ENCODE results near the gene HM13.
"Not testable (repeated sequence)": the region's sequence is repeated elsewhere in the genome, so short reads cannot be mapped to it uniquely, and the experiment has no call there.

Gene HM13, protein sequence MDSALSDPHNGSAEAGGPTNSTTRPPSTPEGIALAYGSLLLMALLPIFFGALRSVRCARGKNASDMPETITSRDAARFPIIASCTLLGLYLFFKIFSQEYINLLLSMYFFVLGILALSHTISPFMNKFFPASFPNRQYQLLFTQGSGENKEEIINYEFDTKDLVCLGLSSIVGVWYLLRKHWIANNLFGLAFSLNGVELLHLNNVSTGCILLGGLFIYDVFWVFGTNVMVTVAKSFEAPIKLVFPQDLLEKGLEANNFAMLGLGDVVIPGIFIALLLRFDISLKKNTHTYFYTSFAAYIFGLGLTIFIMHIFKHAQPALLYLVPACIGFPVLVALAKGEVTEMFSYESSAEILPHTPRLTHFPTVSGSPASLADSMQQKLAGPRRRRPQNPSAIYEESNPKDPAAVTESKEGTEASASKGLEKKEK

DNA sequence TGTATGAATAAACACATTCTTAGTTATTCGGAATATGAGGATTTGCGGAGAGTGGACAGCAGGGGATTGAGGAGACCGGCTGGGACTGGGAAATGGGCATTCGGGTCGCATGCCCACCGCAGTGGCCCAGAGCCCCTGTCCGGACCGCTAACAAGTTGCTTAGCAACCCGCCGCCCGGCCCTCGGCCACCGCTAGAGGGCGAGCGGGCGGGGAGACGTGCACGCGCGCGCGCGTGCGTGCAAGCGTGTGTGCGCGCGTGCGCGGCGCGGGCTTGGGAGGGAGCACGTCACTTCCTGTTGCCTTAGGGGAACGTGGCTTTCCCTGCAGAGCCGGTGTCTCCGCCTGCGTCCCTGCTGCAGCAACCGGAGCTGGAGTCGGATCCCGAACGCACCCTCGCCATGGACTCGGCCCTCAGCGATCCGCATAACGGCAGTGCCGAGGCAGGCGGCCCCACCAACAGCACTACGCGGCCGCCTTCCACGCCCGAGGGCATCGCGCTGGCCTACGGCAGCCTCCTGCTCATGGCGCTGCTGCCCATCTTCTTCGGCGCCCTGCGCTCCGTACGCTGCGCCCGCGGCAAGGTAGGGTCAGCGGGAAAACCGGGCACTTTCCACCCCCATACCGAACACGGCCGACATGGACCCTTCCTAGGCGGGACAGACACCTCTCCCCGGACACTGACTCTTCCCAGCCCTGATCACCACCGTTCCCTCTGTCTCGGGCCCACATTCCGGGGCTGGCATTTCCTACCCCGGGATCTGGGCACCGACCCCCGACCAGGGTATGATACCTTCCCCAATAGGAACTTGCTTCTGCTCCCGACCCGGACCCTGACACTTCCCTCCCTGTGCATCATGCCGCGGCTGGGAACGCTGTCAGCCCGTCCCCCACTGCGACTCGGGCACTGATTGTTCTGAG is at the start of gene HM13:
Gene HM13 (plus strand): TSS at position 289 of the 918 bp plus-strand sequence. CDS start 110 bp downstream, at position 399.
- no peaks in the 10 kb centered on the region for H3K9me3 ChIP-seq (ENCODE audit: control insufficient read depth, low read length)
- H3K4me1 ChIP-seq (ENCODE audit: control insufficient read depth, insufficient read depth, low read length), result peaks cover 30% of the 10 kb centered on the region
- peak within 1 kb of the TSS; percentile 89 for H3K4me3 ChIP-seq (ENCODE audit: low read length)
- peak within 1 kb of the TSS; percentile 84 for H3K9ac ChIP-seq (ENCODE audit: low read length)
- H3K27me3 ChIP-seq (ENCODE audit: control insufficient read depth, insufficient read depth, low read length), result no peaks in the 10 kb centered on the region
- H3K36me3 ChIP-seq (ENCODE audit: control insufficient read depth, insufficient read depth, low read length), result no peaks in the 10 kb centered on the region

DNA sequence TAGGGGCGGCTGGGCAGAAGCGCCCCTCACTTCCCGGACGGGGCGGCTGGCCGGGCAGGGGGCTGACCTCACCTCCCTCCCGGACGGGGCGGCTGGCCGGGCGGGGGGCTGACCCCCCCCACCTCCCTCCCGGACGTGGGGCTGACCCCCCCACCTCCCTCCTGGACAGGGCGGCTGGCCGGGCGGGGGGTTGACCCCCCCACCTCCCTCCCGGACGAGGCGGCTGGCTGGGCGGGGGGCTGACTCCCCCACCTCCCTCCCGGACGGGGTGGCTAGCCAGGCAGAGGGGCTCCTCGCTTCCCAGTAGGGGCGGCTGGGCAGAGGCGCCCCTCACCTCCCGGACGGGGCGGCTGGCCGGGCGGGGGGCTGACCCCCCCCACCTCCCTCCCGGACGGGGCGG is 43.3 kb upstream of the HM13 start:
- not testable (repeated sequence) for H3K9ac ChIP-seq (ENCODE audit: low read length); H3K9me3 ChIP-seq (ENCODE audit: control insufficient read depth, low read length); H3K4me3 ChIP-seq (ENCODE audit: low read length); H3K27me3 ChIP-seq (ENCODE audit: control insufficient read depth, insufficient read depth, low read length); H3K36me3 ChIP-seq (ENCODE audit: control insufficient read depth, insufficient read depth, low read length); H3K4me1 ChIP-seq (ENCODE audit: control insufficient read depth, insufficient read depth, low read length)

DNA sequence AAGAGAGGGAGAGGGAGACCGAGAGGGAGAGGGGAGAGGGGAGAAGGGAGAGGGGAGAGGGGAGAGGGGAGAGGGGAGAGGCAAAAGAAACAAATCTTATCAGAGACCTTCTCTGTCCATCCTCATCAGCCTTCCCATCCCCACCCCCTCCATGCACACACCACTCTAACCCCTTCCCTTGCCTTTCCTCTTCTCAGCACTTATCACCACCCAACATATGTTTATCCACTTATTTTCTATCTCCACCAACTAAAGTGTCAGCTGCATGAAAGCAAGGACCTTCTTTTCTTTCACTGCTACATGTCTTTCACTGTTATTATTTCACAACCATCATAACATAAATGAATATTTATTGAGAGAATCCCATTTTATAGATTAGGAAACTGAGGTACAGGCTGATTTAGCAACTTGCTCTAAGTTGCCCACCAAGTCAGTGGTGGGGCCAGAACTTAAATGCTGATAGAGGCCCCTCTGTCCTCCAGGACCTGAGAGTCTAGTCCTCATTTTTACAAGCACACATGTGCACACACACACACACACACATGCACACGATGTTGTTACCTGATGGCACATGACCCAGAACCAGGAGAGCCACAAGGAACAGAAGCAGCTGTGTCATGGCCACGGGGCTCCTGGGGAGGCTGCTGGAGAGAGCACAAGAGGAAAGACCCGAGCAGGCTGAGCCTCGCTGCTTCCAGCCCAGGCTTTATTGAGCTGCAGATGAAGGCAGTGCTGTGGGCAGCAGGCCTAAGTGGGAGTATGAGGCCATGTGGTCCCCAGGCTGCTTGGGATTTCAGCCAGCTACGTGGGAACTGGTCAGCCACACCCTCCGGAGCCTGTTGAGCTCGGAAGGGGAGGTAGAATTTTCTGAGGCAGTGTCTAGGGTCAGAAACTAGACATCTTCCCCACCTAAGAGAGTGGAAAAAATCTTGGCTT is 41.6 kb upstream of the HM13 start:
- H3K36me3 ChIP-seq (ENCODE audit: control insufficient read depth, insufficient read depth, low read length), result no peaks in the 10 kb centered on the region

DNA sequence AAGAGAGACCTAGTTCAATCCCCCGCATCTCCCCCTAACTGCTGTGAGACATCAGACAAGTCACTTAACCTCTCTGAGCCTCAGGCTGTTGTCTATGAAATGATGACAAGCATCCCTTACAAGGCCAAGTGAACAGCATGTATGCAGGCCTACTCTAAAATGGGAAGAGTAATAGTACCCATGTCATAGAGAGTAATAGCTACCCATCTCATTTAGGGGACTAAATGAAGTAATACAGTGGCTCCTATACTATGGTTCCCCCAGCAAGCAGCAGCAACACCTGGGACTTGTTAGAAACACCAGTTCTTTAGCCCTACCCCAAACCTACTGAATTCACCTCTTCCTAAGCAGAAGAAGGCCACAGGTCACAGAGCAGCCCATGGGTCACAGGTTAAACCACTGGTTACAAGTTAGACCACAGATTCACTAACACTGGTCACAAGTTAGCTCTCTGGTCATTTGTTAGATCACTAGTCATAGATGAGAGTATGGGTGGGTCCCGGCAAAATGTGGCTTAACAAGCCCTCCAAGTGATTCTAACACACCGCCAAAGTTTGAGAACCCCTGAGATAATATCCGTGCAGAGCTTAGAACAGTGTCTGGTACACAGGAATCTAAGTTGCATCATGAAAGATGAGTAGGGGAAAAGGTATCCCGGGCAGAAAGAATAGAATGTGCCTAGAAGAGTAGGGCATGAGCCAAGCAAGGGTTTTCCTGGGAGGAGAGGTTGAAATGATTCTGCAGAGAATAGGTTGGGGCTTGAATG is 40.7 kb upstream of the HM13 start:
- Histone ChIP-seq H3K9ac (ENCODE audit: low read length) (no peak overlapping the region), H3K4me1 (ENCODE audit: control insufficient read depth, insufficient read depth, low read length) (no peaks in the 10 kb centered on the region), H3K27me3 (ENCODE audit: control insufficient read depth, insufficient read depth, low read length) (peaks cover 18% of the 10 kb centered on the region), H3K4me3 (ENCODE audit: low read length) (no peak overlapping the region), H3K9me3 (ENCODE audit: control insufficient read depth, low read length) (no peaks in the 10 kb centered on the region), H3K36me3 (ENCODE audit: control insufficient read depth, insufficient read depth, low read length) (no peaks in the 10 kb centered on the region)

More for the DNA sequence above, 41.6 kb upstream of the HM13 start:
- H3K4me1 ChIP-seq (ENCODE audit: control insufficient read depth, insufficient read depth, low read length), result no peaks in the 10 kb centered on the region
- no peak overlapping the region for H3K4me3 ChIP-seq (ENCODE audit: low read length)
- no peak overlapping the region for H3K9ac ChIP-seq (ENCODE audit: low read length)
- peaks cover 18% of the 10 kb centered on the region for H3K27me3 ChIP-seq (ENCODE audit: control insufficient read depth, insufficient read depth, low read length)
- H3K9me3 ChIP-seq (ENCODE audit: control insufficient read depth, low read length), result no peaks in the 10 kb centered on the region

DNA sequence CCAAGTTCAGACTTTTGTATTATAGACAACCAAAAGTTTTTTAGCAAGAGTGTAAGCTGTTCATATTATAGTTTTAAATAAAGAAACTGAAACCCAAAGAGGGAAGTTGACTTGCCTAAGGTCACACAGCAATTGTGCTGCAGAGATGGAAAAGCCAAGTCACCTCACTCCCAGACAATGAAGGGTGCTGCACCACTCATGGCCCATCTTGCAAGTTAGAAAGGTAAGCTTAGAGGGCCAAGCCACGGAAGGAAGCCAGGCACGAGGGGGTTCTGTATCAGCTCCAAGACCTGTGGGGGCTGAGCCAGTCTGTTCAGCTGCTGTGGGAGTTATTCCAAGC is 40.2 kb upstream of the HM13 start:
- Histone ChIP-seq H3K9me3 (ENCODE audit: control insufficient read depth, low read length) (no peaks in the 10 kb centered on the region), H3K4me1 (ENCODE audit: control insufficient read depth, insufficient read depth, low read length) (no peaks in the 10 kb centered on the region), H3K9ac (ENCODE audit: low read length) (no peak overlapping the region), H3K4me3 (ENCODE audit: low read length) (no peak overlapping the region), H3K36me3 (ENCODE audit: control insufficient read depth, insufficient read depth, low read length) (no peaks in the 10 kb centered on the region), H3K27me3 (ENCODE audit: control insufficient read depth, insufficient read depth, low read length) (peaks cover 18% of the 10 kb centered on the region)

DNA sequence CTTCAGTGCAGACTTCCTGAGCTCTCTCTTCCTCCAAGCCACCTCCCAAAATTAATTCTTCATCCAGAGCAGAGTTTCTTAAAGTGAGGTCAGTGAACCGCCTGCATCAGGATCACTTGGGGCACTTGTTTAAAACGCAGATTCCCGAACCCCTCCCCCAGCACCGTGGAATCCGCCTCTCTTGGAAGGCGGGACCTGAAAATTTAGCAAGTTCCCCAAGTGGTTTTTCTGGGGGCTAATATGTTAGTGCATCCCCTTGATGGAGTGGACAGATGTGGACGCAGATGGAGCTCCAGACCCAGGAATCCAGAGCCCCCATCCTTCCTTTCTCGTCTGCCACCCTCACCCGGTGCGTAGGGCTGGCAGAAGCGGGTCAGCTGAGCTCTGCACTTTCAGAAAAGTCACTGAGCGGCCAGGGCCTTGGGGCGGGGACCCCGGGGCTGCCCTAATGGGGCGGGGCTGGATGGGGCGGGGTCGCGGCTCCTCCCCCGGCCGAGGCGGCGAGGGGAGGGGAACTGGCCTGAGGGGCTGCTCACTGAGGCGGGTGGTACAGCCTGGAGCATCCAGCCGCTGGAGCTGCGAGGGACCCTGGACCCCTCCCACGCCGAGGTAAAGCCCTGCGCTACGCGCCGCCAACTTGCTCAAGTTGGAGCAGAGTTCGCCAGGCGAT is 39.3 kb upstream of the HM13 start, which contains the start of the genes DEFB124 and REM1:
Gene DEFB124 (minus strand): TSS at position 370 of the 670 bp plus-strand sequence. CDS start 2,114 bp downstream, outside the sequence.
Gene REM1 (plus strand): TSS at position 531 of the 670 bp plus-strand sequence. CDS start 1,158 bp downstream, outside the sequence.
- Histone ChIP-seq H3K9me3 (ENCODE audit: control insufficient read depth, low read length) (no peaks in the 10 kb centered on the region), H3K9ac (ENCODE audit: low read length) (peak within 1 kb of the TSS; percentile 57), H3K36me3 (ENCODE audit: control insufficient read depth, insufficient read depth, low read length) (no peaks in the 10 kb centered on the region), H3K4me1 (ENCODE audit: control insufficient read depth, insufficient read depth, low read length) (no peaks in the 10 kb centered on the region), H3K4me3 (ENCODE audit: low read length) (no peak within 1 kb of the TSS), H3K27me3 (ENCODE audit: control insufficient read depth, insufficient read depth, low read length) (peaks cover 18% of the 10 kb centered on the region)

DNA sequence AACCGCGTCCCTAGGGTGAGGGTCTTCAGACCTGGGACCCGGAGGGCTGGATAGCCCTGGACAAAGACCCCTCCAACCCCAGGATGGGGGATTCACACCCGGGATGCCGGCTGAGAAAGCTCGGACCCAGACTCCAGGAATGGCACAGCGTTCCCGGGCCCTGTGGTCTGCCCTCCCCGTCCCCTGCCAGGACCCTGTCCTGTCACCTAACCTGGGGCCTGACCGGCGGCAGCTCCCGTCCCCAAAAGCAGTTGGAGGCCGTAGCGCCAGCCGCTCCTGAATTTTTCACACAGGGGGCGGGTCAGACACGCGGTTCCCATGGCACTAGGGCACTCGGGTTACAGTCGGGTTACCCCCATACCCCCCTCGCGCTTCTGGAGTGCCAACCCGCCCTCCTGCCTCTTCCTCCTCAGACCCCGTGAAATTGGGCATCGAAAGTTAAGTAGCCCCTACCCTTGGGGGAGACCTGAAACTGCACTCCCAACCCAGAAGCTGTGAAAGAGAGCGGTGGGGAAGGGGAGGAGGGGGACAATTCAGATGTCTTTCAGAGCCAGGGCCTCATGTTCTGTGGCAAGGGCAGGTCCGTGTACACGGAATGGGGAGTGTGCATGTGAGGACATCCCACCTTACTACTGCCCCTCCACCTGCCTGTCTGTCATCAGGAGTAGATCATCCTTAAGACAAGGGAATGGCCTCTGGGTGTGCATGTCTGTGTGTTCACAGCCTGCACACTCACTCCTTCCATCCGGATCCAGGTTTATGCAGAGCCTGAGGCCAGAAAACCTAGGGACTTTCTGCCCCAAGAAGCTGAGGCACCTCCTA is 38.6 kb upstream of the HM13 start:
- Histone ChIP-seq H3K9ac (ENCODE audit: low read length) (peak overlapping the region; percentile 57), H3K4me1 (ENCODE audit: control insufficient read depth, insufficient read depth, low read length) (no peaks in the 10 kb centered on the region), H3K4me3 (ENCODE audit: low read length) (no peak overlapping the region), H3K27me3 (ENCODE audit: control insufficient read depth, insufficient read depth, low read length) (peaks cover 18% of the 10 kb centered on the region), H3K9me3 (ENCODE audit: control insufficient read depth, low read length) (no peaks in the 10 kb centered on the region), H3K36me3 (ENCODE audit: control insufficient read depth, insufficient read depth, low read length) (no peaks in the 10 kb centered on the region)

DNA sequence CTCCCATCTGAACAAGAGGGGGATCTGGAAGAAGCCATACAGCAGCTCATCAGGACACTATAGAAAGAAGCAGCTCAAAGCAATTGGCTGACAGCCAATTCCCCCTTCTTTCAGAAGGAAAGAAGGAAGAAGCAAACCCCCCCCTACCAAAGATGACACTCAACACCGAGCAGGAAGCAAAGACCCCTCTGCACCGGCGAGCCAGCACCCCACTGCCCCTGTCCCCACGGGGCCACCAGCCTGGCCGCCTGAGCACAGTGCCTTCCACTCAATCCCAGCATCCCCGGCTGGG is 38.0 kb upstream of the HM13 start:
- Histone ChIP-seq H3K36me3 (ENCODE audit: control insufficient read depth, insufficient read depth, low read length) (no peaks in the 10 kb centered on the region), H3K9me3 (ENCODE audit: control insufficient read depth, low read length) (no peaks in the 10 kb centered on the region), H3K9ac (ENCODE audit: low read length) (no peak overlapping the region), H3K4me1 (ENCODE audit: control insufficient read depth, insufficient read depth, low read length) (no peaks in the 10 kb centered on the region), H3K27me3 (ENCODE audit: control insufficient read depth, insufficient read depth, low read length) (peaks cover 18% of the 10 kb centered on the region), H3K4me3 (ENCODE audit: low read length) (no peak overlapping the region)

DNA sequence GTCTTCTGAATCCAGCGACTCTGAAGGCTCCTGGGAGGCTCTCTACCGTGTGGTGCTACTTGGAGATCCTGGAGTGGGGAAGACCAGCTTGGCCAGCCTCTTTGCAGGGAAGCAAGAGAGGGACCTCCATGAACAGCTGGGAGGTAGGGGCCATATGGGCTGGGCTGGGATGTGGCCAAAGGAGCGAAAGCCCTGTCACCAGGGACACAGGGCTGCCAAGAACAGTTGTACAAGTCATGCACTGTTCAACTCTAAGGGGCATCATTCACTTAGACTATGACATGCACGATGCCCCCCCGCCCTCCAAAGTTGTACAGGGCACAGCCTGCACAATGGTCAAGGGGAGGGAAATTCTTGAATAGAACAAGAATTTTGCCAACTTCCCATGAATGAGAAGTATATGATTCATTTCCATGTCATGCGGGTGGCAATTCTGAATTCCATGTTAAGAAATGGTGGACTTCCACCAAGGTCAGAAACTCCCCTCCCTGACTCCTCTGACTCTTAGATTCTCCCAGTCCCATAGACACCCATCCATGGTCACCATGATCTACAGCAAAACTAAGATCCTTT is 37.5 kb upstream of the HM13 start:
- H3K4me1 ChIP-seq (ENCODE audit: control insufficient read depth, insufficient read depth, low read length), result no peaks in the 10 kb centered on the region
- H3K4me3 ChIP-seq (ENCODE audit: low read length), result no peak overlapping the region
- peaks cover 18% of the 10 kb centered on the region for H3K27me3 ChIP-seq (ENCODE audit: control insufficient read depth, insufficient read depth, low read length)
- H3K36me3 ChIP-seq (ENCODE audit: control insufficient read depth, insufficient read depth, low read length), result no peaks in the 10 kb centered on the region
- H3K9me3 ChIP-seq (ENCODE audit: control insufficient read depth, low read length), result no peaks in the 10 kb centered on the region
- no peak overlapping the region for H3K9ac ChIP-seq (ENCODE audit: low read length)

DNA sequence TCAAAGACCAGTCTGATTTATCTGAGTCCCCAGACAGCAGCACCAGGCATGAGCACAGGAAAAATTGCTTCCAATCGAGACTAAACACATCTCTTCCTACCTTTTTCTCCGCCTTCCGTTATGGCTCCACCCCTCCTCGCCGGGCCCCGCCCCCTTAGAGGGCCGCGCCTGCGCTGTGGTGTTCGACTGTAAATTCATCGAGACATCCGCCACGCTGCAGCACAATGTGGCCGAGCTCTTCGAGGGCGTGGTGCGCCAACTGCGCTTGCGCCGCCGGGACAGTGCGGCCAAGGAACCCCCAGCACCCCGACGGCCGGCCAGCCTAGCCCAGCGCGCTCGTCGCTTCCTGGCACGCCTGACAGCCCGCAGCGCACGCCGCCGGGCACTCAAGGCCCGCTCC is 30.2 kb upstream of the HM13 start:
- Histone ChIP-seq H3K4me3 (ENCODE audit: low read length) (no peak overlapping the region), H3K27me3 (ENCODE audit: control insufficient read depth, insufficient read depth, low read length) (no peaks in the 10 kb centered on the region), H3K36me3 (ENCODE audit: control insufficient read depth, insufficient read depth, low read length) (no peaks in the 10 kb centered on the region), H3K4me1 (ENCODE audit: control insufficient read depth, insufficient read depth, low read length) (no peaks in the 10 kb centered on the region), H3K9me3 (ENCODE audit: control insufficient read depth, low read length) (no peaks in the 10 kb centered on the region), H3K9ac (ENCODE audit: low read length) (no peak overlapping the region)
